Uterus (tissue), 4 donors: ENCODE results near the gene NUTF2. TPM values are rescaled to one million over a fixed set of nuclear protein-coding genes. Genes with fewer than 3 reads are reported as not detected.

Source experiments
- DNase-seq, 2 donors: peaks; one replicate each; pipeline ENCODE4 v3.0.0-alpha.2; 2019 to 2020
- H3K27ac ChIP-seq, 2 donors: fragments of 200-600 bp; sonication (generic); 1 replicate in 1 of 2; 2 replicates in 1 of 2; pipeline ENCODE4 v1.5.1; 2016 to 2018
- H3K27me3 ChIP-seq, 2 donors: fragments of 200-600 bp; sonication (generic); one replicate each; pipeline ENCODE4 v1.5.1; 2018 to 2019; ENCODE audit warnings: control low read depth in 1 of 2
- H3K36me3 ChIP-seq, 2 donors: fragments of 200-600 bp; sonication (generic); one replicate each; pipeline ENCODE4 v1.5.1; 2019; ENCODE audit warnings: control low read depth in 1 of 2
- H3K4me1 ChIP-seq, 2 donors: fragments of 200-600 bp; sonication (generic); one replicate each; pipeline ENCODE4 v1.5.1; 2018 to 2019; ENCODE audit warnings: control low read depth in 1 of 2
- H3K4me3 ChIP-seq, 2 donors: fragments of 200-600 bp; sonication (generic); 1 replicate in 1 of 2; 2 replicates in 1 of 2; pipeline ENCODE4 v1.5.1; 2018 to 2019; ENCODE audit warnings: mild to moderate bottlenecking in 1 of 2
- H3K9me3 ChIP-seq, 2 donors: fragments of 200-600 bp; sonication (generic); one replicate each; pipeline ENCODE4 v1.5.1; 2019; ENCODE audit warnings: control low read depth in 1 of 2
- POLR2A ChIP-seq, 2 donors: fragments of 450-650 bp; IDR thresholded peaks; one replicate each; pipeline ENCODE4 v1.6.1; 2016; ENCODE audit warnings: antibody characterized with exemption in 2 of 2, mild to moderate bottlenecking in 1 of 2, moderate library complexity in 1 of 2
- intact Hi-C: fragments of 100-400 bp; cut with DNase I; formaldehyde crosslinking; loops from one replicate; pipeline ENCODE4 v1.15.1; 2023; ENCODE audit warnings: low total_unique reads
- total RNA-seq, 4 donors: library from RNA; depleted of rRNA in 3 of 4; stranded (reverse); fragments of >200 nt in 3 of 4; gene quantifications; one replicate each; pipeline versions ENCODE4 v1.1.0 to v1.2.4, GENCODE V29; 2014 to 2023
- TF ChIP-seq, protein P1 (sequence below), 4 experiments: fragments of 200-600 bp in 2 of 4; fragments of 450-650 bp in 2 of 4; sonication (generic) in 2 of 4; IDR thresholded peaks; one replicate each; pipeline ENCODE4 v1.5.1; 2016 to 2019; ENCODE audit warnings: antibody characterized with exemption in 4 of 4, mild to moderate bottlenecking in 2 of 4, moderate library complexity in 1 of 4
- donor health status: DM: yes; HTN: yes; CAD: no.

The NUTF2 gene
- total RNA-seq, 4 donors from 2014 or later, result 43.8 to 76.1 (median 65.4) TPM

DNA sequence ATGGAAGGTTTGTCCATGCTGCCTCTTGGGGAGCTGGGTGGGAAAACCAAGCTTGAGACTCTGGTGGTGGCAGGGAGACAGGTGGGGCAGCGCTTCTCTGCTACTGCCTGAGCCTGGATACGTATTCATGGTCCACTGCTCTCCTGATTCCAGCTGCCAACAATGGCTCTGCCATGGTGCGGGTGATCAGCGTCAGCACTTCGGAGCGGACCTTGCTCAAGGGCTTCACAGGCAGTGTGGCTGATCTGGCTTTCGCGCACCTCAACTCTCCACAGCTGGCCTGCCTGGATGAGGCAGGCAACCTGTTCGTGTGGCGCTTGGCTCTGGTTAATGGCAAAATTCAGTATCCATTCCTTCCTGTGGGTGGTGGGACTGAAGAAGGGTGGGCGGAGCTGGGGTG lies 30.3 kb downstream of the NUTF2 start:
- Histone ChIP-seq H3K9me3 (no peaks in the 10 kb centered on the region), H3K4me3 (no peak overlapping the region), H3K27ac (no peak overlapping the region), H3K36me3 (no peaks in the 10 kb centered on the region), H3K4me1 (peaks cover 3 to 11% of the 10 kb centered on the region in 2 donors), H3K27me3 (no peaks in the 10 kb centered on the region)
- intact Hi-C loops, result no loop called here
- TF ChIP-seq POLR2A (IDR thresholded peaks at IDR 0.05), result no peak
- TF ChIP-seq, protein P1, sequence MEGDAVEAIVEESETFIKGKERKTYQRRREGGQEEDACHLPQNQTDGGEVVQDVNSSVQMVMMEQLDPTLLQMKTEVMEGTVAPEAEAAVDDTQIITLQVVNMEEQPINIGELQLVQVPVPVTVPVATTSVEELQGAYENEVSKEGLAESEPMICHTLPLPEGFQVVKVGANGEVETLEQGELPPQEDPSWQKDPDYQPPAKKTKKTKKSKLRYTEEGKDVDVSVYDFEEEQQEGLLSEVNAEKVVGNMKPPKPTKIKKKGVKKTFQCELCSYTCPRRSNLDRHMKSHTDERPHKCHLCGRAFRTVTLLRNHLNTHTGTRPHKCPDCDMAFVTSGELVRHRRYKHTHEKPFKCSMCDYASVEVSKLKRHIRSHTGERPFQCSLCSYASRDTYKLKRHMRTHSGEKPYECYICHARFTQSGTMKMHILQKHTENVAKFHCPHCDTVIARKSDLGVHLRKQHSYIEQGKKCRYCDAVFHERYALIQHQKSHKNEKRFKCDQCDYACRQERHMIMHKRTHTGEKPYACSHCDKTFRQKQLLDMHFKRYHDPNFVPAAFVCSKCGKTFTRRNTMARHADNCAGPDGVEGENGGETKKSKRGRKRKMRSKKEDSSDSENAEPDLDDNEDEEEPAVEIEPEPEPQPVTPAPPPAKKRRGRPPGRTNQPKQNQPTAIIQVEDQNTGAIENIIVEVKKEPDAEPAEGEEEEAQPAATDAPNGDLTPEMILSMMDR (IDR thresholded peaks at IDR 0.05), result no peak
- no peak for DNase-seq

DNA sequence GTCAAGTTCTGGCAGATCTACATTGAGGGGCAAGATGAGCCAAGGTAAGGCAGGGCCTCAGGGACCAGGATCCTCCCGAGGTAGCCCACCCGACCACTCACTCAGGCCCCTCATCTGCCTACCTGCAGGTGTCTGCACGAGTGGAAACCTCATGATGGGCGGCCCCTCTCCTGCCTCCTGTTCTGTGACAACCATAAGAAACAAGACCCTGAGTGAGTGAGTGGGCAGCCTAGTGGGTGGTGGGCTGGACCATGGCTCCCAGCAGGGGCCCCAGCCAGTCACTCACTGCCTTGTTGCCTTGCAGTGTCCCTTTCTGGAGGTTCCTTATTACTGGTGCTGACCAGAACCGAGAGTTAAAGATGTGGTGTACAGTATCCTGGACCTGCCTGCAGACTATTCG lies 31.5 kb downstream of the NUTF2 start:
- intact Hi-C loops, result no loop called here
- Histone ChIP-seq H3K9me3 (no peaks in the 10 kb centered on the region), H3K36me3 (no peaks in the 10 kb centered on the region), H3K4me3 (no peak overlapping the region), H3K4me1 (peaks cover 3 to 11% of the 10 kb centered on the region in 2 donors), H3K27ac (no peak overlapping the region), H3K27me3 (no peaks in the 10 kb centered on the region)
- no peak for TF ChIP-seq POLR2A (IDR thresholded peaks at IDR 0.05)
- TF ChIP-seq, protein P1 (IDR thresholded peaks at IDR 0.05), result no peak
- no peak for DNase-seq

DNA sequence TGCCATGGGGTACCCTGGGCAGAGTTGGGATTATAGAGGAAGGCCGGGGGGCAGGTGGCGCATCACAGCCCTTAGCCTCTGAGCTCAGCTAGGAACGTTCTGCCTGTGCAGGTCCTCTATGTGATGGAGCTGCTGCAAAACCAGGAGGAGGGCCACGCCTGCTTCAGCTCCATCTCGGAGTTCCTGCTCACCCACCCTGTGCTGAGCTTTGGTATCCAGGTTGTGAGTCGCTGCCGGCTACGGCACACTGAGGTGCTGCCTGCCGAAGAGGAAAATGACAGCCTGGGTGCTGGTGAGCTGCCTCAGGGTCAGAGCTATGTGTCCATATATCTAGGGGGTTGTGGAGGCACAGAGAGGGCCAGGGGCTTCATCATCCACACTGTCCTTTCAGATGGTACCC lies 32.1 kb downstream of the NUTF2 start:
- H3K9me3 ChIP-seq, result no peaks in the 10 kb centered on the region
- DNase-seq, result no peak
- H3K4me3 ChIP-seq, result no peak overlapping the region
- intact Hi-C loops, result no loop called here
- TF ChIP-seq, protein P1 (IDR thresholded peaks at IDR 0.05), result no peak
- no peak for TF ChIP-seq POLR2A (IDR thresholded peaks at IDR 0.05)
- no peak overlapping the region for H3K27ac ChIP-seq
- no peaks in the 10 kb centered on the region for H3K36me3 ChIP-seq
- peaks cover 3 to 8% of the 10 kb centered on the region in 2 donors for H3K4me1 ChIP-seq
- H3K27me3 ChIP-seq, result no peaks in the 10 kb centered on the region

DNA sequence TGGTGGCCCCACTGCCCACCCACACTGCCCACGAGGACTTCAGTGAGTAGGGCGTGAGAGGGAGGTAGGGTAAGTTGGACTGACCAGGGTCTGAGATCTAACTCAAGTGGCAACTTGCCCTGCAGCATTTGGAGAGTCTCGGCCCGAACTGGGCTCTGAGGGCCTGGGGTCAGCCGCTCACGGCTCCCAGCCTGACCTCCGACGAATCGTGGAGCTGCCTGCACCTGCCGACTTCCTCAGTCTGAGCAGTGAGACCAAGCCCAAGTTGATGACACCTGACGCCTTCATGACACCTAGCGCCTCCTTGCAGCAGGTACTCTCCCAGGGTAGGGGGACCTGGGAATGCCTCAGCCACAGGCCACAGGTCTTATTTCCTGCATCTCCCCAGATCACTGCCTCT lies 32.7 kb downstream of the NUTF2 start:
- TF ChIP-seq, protein P1 (IDR thresholded peaks at IDR 0.05), result no peak
- TF ChIP-seq POLR2A (IDR thresholded peaks at IDR 0.05), result no peak
- peaks cover 3 to 6% of the 10 kb centered on the region in 2 donors for H3K4me1 ChIP-seq
- H3K36me3 ChIP-seq, result no peaks in the 10 kb centered on the region
- H3K9me3 ChIP-seq, result no peaks in the 10 kb centered on the region
- intact Hi-C loops, result no loop called here
- H3K27ac ChIP-seq, result no peak overlapping the region
- H3K4me3 ChIP-seq, result no peak overlapping the region
- DNase-seq, result no peak
- no peaks in the 10 kb centered on the region for H3K27me3 ChIP-seq

DNA sequence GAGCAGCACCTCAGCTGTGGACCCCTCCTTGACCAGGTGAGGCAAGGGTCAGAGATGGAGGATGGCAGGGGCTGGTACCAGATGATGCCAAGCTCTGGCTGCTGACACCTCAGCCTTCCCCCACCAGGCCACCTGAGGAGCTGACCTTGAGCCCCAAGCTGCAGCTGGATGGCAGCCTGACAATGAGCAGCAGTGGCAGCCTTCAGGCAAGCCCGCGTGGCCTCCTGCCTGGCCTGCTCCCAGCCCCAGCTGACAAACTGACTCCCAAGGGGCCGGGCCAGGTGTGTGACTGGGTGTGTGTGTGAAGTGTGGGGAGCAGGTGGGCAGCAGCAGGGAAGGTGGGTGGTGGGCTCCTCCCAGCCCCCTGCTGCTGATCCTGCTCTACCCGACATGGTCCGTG lies 33.2 kb downstream of the NUTF2 start:
- H3K27ac ChIP-seq, result no peak overlapping the region
- DNase-seq, result no peak
- H3K36me3 ChIP-seq, result no peaks in the 10 kb centered on the region
- intact Hi-C loops, result loop anchor here (5.0 kb wide), 1 partner anchor 47 kb away; no protein-coding TSS in a partner anchor
- H3K4me1 ChIP-seq, result peaks cover 3 to 5% of the 10 kb centered on the region in 2 donors
- H3K9me3 ChIP-seq, result no peaks in the 10 kb centered on the region
- H3K4me3 ChIP-seq, result no peak overlapping the region
- H3K27me3 ChIP-seq, result no peaks in the 10 kb centered on the region
- no peak for TF ChIP-seq POLR2A (IDR thresholded peaks at IDR 0.05)
- TF ChIP-seq, protein P1 (IDR thresholded peaks at IDR 0.05), result no peak
